Endodermal cell (in vitro differentiated cells): ENCODE measurements around the gene ACBD3. TPM values are rescaled to one million over a fixed set of nuclear protein-coding genes. Genes with fewer than 3 reads are reported as not detected.

Experiments used
- DNase-seq: peaks from one replicate; pipeline ENCODE4 v3.0.0-alpha.2; 2017
- H3K27ac ChIP-seq: 2 replicates; pipeline ENCODE4 v1.5.1; 2013; ENCODE audit warnings: mild to moderate bottlenecking, low read depth, low read length, moderate library complexity
- H3K27me3 ChIP-seq: 2 replicates; pipeline ENCODE4 v1.6.1; 2013; ENCODE audit warnings: mild to moderate bottlenecking, low read length, moderate library complexity; ENCODE audit not compliant: insufficient read depth, control insufficient read depth, poor library complexity, severe bottlenecking
- H3K36me3 ChIP-seq: 2 replicates; pipeline ENCODE4 v1.7.0; 2013; ENCODE audit warnings: mild to moderate bottlenecking, low read length, moderate library complexity; ENCODE audit not compliant: control insufficient read depth, insufficient read depth
- H3K4me1 ChIP-seq: one replicate; pipeline ENCODE4 v1.7.0; 2013; ENCODE audit warnings: low read length; ENCODE audit not compliant: control insufficient read depth, insufficient read depth
- H3K4me3 ChIP-seq: 2 replicates; pipeline ENCODE4 v1.5.1; 2013; ENCODE audit warnings: mild to moderate bottlenecking, low read length, moderate library complexity
- H3K9ac ChIP-seq: 2 replicates; pipeline ENCODE4 v1.6.1; 2013; ENCODE audit warnings: mild to moderate bottlenecking, low read length, moderate library complexity; ENCODE audit not compliant: poor library complexity, severe bottlenecking; ENCODE audit errors: extremely low read depth
- H3K9me3 ChIP-seq: 2 replicates; pipeline ENCODE4 v1.6.1; 2013; ENCODE audit warnings: mild to moderate bottlenecking, low read length, moderate library complexity; ENCODE audit not compliant: control insufficient read depth
- H3K27ac Mint-ChIP-seq: 2 replicates; pipeline ENCODE4 v1.8.0; 2020; ENCODE audit warnings: mixed read lengths
- H3K27me3 Mint-ChIP-seq: 2 replicates; pipeline ENCODE4 v1.8.0; 2021; ENCODE audit warnings: mild to moderate bottlenecking, mixed read lengths; ENCODE audit not compliant: insufficient read depth
- H3K36me3 Mint-ChIP-seq: 2 replicates; pipeline ENCODE4 v1.8.0; 2020; ENCODE audit warnings: low read depth, mixed read lengths
- H3K4me1 Mint-ChIP-seq: 2 replicates; pipeline ENCODE4 v1.8.0; 2020; ENCODE audit warnings: mixed read lengths
- H3K4me3 Mint-ChIP-seq: 2 replicates; pipeline ENCODE4 v1.8.0; 2020; ENCODE audit warnings: mild to moderate bottlenecking, moderate library complexity, mixed read lengths
- H3K9me3 Mint-ChIP-seq: 2 replicates; pipeline ENCODE4 v1.8.0; 2020; ENCODE audit warnings: mild to moderate bottlenecking, mixed read lengths
- WGBS, 2 experiments: methylation state at CpG; one replicate each; pipeline versions ENCODE4 v1.1.5 to v1.1.7; 2013; ENCODE audit warnings: missing lambda C conversion rate in 2 of 2, mixed read lengths in 1 of 2; ENCODE audit not compliant: insufficient coverage in 1 of 2, insufficient read length in 1 of 2; 5-methylcytosine and 5-hydroxymethylcytosine counted together
- total RNA-seq, 2 donors: library from RNA; stranded (reverse); fragmentation: NEBNext Ultra II Directional in 1 of 2; extraction: Animal tissue kit (Norgen Biotek cat#: 25700) in 1 of 2; gene quantifications; 2 replicates in 1 of 2; 3 replicates in 1 of 2; pipeline ENCODE4 v1.2.1, GENCODE V29; 2021
- TF ChIP-seq, protein P1 (sequence below): fragments of 200-600 bp; sonication (generic); conservative IDR thresholded peaks from 2 replicates; pipeline ENCODE4 v1.5.0; 2021; ENCODE audit warnings: antibody characterized with exemption, mild to moderate bottlenecking

ACBD3 gene
- total RNA-seq, 2 donors from 2014 or later, result 34.8 to 48.0 TPM

DNA sequence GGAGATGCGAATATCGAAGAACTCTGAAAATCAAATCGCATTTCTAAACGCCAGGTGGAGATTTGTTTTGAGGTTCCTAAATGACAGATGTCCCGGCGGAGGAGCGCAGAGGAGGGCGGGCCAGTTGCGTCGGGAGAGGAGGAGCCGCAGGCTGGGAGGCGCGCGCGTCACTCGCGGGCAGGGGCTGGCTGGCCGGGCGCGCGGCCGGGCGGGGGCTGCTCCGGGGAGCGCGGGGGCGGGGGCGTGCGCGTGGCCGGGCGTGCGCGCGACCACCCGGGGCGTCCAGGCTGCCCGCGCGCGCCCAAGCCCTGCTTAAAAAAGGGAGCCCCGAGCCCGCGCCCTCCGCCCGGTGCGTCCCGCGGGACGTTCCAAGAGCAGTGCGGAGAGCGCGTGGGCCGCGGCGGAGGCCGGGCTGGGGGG lies 76.7 kb downstream of the ACBD3 start:
- peak overlapping the region; percentile 67 for H3K4me3 Mint-ChIP-seq
- no peaks in the 10 kb centered on the region for H3K36me3 Mint-ChIP-seq
- Histone ChIP-seq H3K27ac (peak overlapping the region; percentile 54), H3K9me3 (no peaks in the 10 kb centered on the region), H3K4me1 (peaks cover 19% of the 10 kb centered on the region), H3K9ac (peak overlapping the region; percentile 35), H3K27me3 (no peaks in the 10 kb centered on the region), H3K4me3 (peak overlapping the region; percentile 86), H3K36me3 (no peaks in the 10 kb centered on the region)
- peak; percentile 93 for DNase-seq
- TF ChIP-seq, protein P1, sequence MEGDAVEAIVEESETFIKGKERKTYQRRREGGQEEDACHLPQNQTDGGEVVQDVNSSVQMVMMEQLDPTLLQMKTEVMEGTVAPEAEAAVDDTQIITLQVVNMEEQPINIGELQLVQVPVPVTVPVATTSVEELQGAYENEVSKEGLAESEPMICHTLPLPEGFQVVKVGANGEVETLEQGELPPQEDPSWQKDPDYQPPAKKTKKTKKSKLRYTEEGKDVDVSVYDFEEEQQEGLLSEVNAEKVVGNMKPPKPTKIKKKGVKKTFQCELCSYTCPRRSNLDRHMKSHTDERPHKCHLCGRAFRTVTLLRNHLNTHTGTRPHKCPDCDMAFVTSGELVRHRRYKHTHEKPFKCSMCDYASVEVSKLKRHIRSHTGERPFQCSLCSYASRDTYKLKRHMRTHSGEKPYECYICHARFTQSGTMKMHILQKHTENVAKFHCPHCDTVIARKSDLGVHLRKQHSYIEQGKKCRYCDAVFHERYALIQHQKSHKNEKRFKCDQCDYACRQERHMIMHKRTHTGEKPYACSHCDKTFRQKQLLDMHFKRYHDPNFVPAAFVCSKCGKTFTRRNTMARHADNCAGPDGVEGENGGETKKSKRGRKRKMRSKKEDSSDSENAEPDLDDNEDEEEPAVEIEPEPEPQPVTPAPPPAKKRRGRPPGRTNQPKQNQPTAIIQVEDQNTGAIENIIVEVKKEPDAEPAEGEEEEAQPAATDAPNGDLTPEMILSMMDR, result peak; percentile 27
- peaks cover 3% of the 10 kb centered on the region for H3K9me3 Mint-ChIP-seq
- 0% methylated on average over 1 to 57 of the region's 57 CpGs for WGBS, 2 experiments
- H3K27me3 Mint-ChIP-seq, result peaks cover 12% of the 10 kb centered on the region
- peak overlapping the region; percentile 72 for H3K27ac Mint-ChIP-seq
- H3K4me1 Mint-ChIP-seq, result peaks cover 32% of the 10 kb centered on the region

DNA sequence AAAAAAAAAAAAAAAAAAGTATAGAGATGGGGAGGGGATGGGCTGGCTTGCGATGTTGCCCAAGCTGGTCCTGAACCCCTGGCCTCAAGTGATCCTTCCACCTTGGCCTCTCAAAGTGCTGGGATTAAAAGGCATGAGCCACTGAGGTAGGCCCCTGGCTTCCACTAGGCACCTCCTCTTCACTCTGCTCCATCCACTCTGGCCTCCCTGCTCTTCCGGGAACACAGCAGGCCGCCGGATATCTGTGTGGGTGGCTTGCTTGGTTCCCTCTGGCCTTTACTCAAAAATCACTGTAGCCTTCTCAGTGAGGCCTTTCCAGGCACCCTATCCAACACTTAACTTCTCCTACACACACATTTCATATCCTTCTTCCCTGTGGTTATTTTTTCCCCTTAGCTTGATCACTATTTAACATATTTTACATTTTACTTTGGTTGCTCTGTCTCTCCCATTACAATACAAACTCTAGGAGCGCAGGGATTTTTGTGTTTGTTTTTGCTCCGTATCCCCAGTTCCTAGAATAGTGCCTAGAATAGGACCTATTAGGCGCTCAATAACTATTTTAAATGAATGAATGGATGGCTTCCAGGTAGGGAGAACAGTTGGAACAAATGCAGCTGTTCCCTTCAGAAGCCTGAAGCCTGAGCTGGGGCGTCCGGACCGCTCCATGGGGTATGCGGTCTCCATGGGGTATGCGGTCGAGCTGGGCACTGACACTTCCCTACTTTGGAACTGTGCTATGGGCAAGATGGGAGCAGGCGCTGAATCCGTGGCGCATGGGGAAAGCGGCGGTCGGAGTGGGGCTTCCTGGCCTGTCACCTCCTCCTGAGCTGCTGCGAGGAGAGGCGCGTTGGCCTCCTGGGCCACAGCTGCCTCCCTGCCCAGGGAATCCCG lies 77.4 kb downstream of the ACBD3 start:
- H3K4me1 Mint-ChIP-seq, result peaks cover 35% of the 10 kb centered on the region
- peaks cover 2% of the 10 kb centered on the region for H3K9me3 Mint-ChIP-seq
- TF ChIP-seq, protein P1, result no peak
- Histone ChIP-seq H3K4me1 (peaks cover 19% of the 10 kb centered on the region), H3K9me3 (no peaks in the 10 kb centered on the region), H3K27me3 (no peaks in the 10 kb centered on the region), H3K36me3 (no peaks in the 10 kb centered on the region), H3K27ac (peak overlapping the region; percentile 54), H3K4me3 (peak overlapping the region; percentile 86), H3K9ac (peak overlapping the region; percentile 32)
- peak overlapping the region; percentile 72 for H3K27ac Mint-ChIP-seq
- no peaks in the 10 kb centered on the region for H3K36me3 Mint-ChIP-seq
- peaks cover 12% of the 10 kb centered on the region for H3K27me3 Mint-ChIP-seq
- DNase-seq, result no peak
- WGBS, 2 experiments, result 28 to 29% methylated on average over 18 to 23 of the region's 23 CpGs
- peak overlapping the region; percentile 67 for H3K4me3 Mint-ChIP-seq

DNA sequence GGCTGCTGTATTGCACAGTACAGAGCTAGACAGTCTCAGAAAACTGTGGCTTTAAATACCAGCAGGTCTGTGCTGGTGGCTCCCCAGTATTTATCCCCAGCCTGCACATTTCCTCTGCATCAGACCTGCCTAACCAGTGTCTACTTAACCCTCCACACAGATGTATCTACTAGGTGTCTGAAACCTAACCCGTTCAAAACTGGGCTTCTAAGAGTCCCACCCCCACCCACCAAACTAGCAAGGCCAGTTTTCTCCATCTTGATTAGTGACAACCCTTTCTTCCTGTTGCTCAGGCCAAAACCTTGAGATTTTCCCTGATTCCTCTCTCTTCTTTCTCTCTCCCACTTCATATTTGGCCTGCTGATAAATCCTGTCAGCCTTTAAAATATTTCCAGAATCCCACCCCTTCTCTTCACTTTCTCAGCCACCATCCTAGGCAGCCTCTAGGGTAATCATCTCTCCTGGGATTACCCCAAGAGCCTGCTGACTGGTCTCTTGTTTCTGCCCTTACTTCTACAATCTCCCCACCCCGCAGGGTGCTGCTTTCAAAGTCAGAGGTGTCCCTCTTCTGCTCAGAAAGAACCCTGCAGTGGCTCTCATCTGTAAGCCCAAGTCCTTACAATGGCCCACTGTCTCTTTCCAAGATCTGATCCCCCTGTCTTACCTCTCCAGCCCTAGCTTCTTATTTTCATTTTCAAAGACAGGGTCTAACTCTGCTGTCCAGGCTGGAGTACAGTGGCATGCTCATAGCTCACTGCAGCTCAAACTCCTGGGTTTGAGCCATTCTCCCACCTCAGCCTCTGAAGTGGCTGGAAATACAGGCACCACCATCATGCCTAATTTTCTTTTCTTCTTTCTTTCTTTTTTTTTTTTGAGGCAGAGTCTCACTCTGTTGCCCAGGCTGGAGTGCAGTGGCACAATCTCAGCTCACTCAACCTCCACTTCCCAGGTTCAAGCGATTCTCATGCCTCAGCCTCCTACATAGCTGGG lies 78.8 kb downstream of the ACBD3 start:
- Histone ChIP-seq H3K4me1 (peaks cover 19% of the 10 kb centered on the region), H3K27ac (no peak overlapping the region), H3K9me3 (no peaks in the 10 kb centered on the region), H3K4me3 (no peak overlapping the region), H3K36me3 (no peaks in the 10 kb centered on the region), H3K9ac (no peak overlapping the region), H3K27me3 (no peaks in the 10 kb centered on the region)
- 73 to 75% methylated on average over 2 to 3 of the region's 3 CpGs for WGBS, 2 experiments
- Mint-ChIP-seq H3K27ac (peak overlapping the region; percentile 54), H3K27me3 (peaks cover 14% of the 10 kb centered on the region), H3K4me3 (no peak overlapping the region), H3K36me3 (no peaks in the 10 kb centered on the region), H3K4me1 (peaks cover 33% of the 10 kb centered on the region), H3K9me3 (no peaks in the 10 kb centered on the region)
- peak; percentile 72 for DNase-seq
- TF ChIP-seq, protein P1, result peak; percentile 52
